GM13977 (cell line): ENCODE results near the gene ZCCHC24.
"Not testable (repeated sequence)": the region's sequence is repeated elsewhere in the genome, so short reads cannot be mapped to it uniquely, and the experiment has no call there.

Experiments
- DNase-seq: peaks from one replicate; pipeline ENCODE4 v3.0.0; 2012; ENCODE audit warnings: low spot score
- in situ Hi-C: fragments of 300-500 bp; cut with MboI; formaldehyde crosslinking; loops from one replicate; pipeline ENCODE4 v1.12.0; 2022; ENCODE audit warnings: low sequenced_read_pairs, low pct_unique_long_range_greater_than_20kb, mixed read lengths, inconsistent platforms; ENCODE audit not compliant: unreplicated experiment
- TF ChIP-seq, protein P1 (sequence below): IDR thresholded peaks from 2 replicates; pipeline ENCODE4 v1.5.1; 2012; ENCODE audit warnings: mild to moderate bottlenecking, control low read depth; ENCODE audit not compliant: insufficient read depth; ENCODE audit errors: extremely low read depth, missing control alignments

ZCCHC24 gene

DNA sequence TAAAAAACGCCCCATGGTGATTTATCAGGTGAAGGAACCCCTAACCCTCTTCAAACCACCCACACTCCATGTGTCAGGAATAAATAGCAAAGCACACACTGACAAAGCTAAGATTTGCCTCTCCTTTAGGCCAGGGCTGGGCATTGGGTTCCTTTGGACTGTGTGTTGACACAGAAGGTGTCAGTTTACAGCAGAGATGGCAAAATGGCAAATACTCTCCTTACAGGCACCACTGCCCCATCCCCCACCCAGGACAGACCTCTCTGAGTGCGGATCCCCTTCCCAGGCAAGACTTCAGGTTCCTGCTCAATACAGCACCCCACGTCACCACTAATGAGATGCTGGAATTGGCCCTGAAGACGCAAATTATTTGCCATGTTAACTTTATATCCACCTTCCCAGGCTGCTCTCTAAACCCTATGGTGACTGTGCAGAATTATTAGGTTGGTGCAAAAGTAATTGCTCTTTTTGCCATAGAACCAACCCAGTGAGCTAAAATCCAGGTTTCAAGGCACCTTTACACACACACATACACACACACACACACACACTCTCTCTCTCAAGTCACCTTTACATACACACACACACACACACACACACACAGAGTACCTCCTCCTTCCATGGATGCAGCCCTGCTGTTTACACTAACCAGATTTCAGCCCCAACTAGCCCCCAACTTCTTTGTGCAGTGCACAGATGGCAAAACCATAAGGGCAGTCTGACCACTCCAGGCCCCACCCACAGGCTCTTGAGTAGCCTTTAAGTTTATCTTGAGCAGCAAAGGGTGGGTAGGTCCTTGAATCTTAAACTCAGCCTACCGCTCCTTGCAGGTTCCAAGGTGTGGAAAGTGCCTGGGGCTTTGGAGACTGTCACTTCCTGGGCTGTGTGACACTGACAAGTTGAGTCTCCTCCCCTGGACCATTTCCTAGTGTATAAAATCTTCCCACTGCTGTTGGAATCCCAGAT is 4.0 kb upstream of the ZCCHC24 start:
- TF ChIP-seq, protein P1, sequence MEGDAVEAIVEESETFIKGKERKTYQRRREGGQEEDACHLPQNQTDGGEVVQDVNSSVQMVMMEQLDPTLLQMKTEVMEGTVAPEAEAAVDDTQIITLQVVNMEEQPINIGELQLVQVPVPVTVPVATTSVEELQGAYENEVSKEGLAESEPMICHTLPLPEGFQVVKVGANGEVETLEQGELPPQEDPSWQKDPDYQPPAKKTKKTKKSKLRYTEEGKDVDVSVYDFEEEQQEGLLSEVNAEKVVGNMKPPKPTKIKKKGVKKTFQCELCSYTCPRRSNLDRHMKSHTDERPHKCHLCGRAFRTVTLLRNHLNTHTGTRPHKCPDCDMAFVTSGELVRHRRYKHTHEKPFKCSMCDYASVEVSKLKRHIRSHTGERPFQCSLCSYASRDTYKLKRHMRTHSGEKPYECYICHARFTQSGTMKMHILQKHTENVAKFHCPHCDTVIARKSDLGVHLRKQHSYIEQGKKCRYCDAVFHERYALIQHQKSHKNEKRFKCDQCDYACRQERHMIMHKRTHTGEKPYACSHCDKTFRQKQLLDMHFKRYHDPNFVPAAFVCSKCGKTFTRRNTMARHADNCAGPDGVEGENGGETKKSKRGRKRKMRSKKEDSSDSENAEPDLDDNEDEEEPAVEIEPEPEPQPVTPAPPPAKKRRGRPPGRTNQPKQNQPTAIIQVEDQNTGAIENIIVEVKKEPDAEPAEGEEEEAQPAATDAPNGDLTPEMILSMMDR: no peak
- in situ Hi-C loops: no loop called here
- no peak for DNase-seq

- no peak for DNase-seq
- in situ Hi-C loops: no loop called here
- TF ChIP-seq, protein P1: no peak
Measured at GRCh38 chr10:79448732-79449049, 3.3 kb upstream of the ZCCHC24 start.

DNA sequence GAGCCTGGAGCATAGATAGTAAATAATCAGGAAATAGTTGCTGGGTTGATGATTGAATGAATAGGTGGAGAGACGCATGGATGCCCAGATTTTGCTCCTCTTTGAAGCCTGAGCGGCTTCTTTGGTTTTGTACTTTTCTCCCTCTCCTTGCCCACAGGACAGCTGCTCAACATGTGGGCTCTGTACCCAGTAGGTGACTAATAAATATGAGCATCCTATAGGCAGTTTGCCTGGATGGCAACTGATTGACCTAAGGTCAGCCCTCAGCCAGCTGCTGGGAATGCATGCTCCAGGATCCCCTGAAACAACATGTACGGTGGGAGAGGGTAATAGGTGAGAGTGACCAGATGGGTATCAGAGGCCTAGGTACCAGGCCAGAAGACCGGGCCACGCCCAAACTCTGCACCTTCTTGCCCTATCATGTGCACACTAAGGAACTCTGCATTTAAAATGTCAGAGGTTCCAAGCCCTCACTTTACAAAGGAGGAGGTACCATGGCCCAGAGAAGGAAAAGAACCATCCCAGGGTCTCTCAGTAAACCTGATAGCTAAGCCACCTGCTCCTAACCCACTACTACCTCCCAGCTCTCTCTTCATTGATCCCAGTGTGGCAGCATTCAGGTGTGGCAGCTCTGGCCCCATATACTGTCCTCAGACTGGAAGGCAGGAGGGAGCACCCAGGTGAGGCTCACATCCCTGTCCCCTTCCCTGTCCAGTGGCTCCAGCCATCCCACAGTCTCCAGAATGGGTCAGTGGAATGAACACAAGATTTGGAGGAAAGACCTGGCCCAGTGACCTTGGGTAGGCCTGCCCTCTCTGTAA is 2.7 kb upstream of the ZCCHC24 start:
- in situ Hi-C loops: no loop called here
- no peak for DNase-seq

DNA sequence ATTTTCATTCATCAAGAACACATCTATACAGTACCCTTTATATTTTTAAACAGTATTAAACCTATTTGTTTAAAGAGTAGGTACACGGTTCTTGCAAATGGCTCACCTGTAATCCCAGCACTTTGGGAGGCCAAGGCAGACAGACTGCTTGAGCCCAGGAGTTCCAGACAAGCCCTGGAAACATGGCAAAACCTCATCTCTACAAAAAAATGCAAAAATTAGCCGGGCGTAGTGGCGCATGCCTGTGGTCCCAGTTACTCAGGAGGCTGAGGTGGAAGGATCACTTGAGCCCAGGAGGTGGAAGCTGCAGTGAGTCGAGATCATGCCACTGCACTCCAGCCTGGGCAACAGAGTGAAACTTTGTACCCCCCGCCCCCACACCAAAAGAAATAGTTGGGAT is 1.8 kb upstream of the ZCCHC24 start:
- in situ Hi-C loops, DNase-seq: not testable (repeated sequence)

More for the DNA sequence above, 2.7 kb upstream of the ZCCHC24 start:
- TF ChIP-seq, protein P1: no peak

DNA sequence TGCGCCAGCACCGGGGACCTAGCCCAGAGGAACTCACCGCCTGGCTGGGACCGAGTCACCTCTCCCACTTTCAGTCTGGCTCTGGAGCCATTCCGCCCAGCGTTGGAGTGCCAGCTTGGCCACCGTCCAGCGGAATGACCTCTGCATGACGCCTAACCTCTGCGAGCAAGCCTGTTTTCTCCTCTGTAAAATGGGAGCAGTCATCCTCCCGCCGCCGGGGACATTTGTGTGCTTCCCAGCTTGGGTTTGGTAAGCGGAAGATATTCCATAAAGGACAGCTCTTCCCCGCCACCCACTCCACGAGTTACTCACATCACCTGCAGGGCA is 1.3 kb upstream of the ZCCHC24 start:
- TF ChIP-seq, protein P1: no peak
- DNase-seq: no peak
- in situ Hi-C loops: no loop called here

- DNase-seq: no peak
- in situ Hi-C loops: no loop called here
- TF ChIP-seq, protein P1: no peak
Measured at GRCh38 chr10:79445977-79446757, 743 bp upstream of the ZCCHC24 start.
